Measurements from ENCODE around the gene NFKBIA. TPM values are rescaled to one million over a fixed set of nuclear protein-coding genes. Genes with fewer than 3 reads are reported as not detected.

Gene NFKBIA
- total RNA-seq, 1 donor from 2014 or later, result 58.7 TPM

Other genes starting within 250 kb of the NFKBIA start
- 240 and 241 TPM in 2 replicates for gene PSMA6, start 112.4 kb downstream of the NFKBIA start, total RNA-seq
- gene INSM2, start 129.4 kb upstream of the NFKBIA start, total RNA-seq, result not detected in 2 replicates

Measured in myocyte (in vitro differentiated cells).